HEK293 (cell line): Measurements from ENCODE around the gene TNFAIP3.

Source experiments
- CTCF ChIA-PET: fragments of 350-600 bp; formaldehyde crosslinking; extraction: SDS; loops from one replicate; lab custom pipeline; 2021; ENCODE audit warnings: antibody characterized with exemption; lab: Yijun Ruan, JAX
- POLR2A ChIA-PET: fragments of 300-600 bp; formaldehyde crosslinking; extraction: SDS; loops from one replicate; lab custom pipeline; 2020; ENCODE audit warnings: antibody characterized with exemption, inconsistent platforms; lab: Yijun Ruan, JAX
- H3K27ac ChIP-seq: fragments of 200-500 bp; sonication (Bioruptor generic); 2 replicates; pipeline ENCODE4 v1.5.1; 2014; ENCODE audit warnings: low read depth, low read length, control low read depth, inconsistent platforms; ENCODE audit errors: extremely low read depth
- H3K36me3 ChIP-seq, 2 experiments: fragments of 200-500 bp in 1 of 2; sonication (Bioruptor generic) in 1 of 2; 1 replicate in 1 of 2; 2 replicates in 1 of 2; pipeline ENCODE4 v1.5.1; 2014 to 2017; ENCODE audit warnings: inconsistent platforms in 2 of 2, low read length in 2 of 2; ENCODE audit not compliant: control insufficient read depth in 2 of 2, insufficient read depth in 1 of 2
- H3K4me1 ChIP-seq: fragments of 200-500 bp; sonication (Bioruptor generic); 2 replicates; pipeline ENCODE4 v1.5.1; 2014; ENCODE audit warnings: mild to moderate bottlenecking, low read length, inconsistent platforms; ENCODE audit not compliant: control insufficient read depth, insufficient read depth
- H3K4me3 ChIP-seq: 2 replicates; pipeline ENCODE4 v1.5.1; 2011; ENCODE audit warnings: low read depth, mild to moderate bottlenecking, control low read depth, low read length, moderate library complexity
- H3K9me3 ChIP-seq: fragments of 200-500 bp; sonication (Bioruptor generic); 2 replicates; pipeline ENCODE4 v1.5.1; 2014; ENCODE audit warnings: low read depth, low read length, inconsistent platforms; ENCODE audit not compliant: control insufficient read depth, insufficient read depth
- MZF1 ChIP-seq: fragments of 450-650 bp; formaldehyde crosslinking; IDR thresholded peaks from 2 replicates; pipeline ENCODE4 v1.5.1; 2017; ENCODE audit warnings: missing biosample characterization, missing genetic modification characterization, borderline replicate concordance
- OVOL3 ChIP-seq: fragments of 450-650 bp; formaldehyde crosslinking; IDR thresholded peaks from 2 replicates; pipeline ENCODE4 v1.5.1; 2016; ENCODE audit warnings: missing biosample characterization, missing genetic modification characterization
- RBAK ChIP-seq: fragments of 450-650 bp; formaldehyde crosslinking; IDR thresholded peaks from 2 replicates; pipeline ENCODE4 v1.5.1; 2016; ENCODE audit warnings: missing biosample characterization, missing genetic modification characterization
- SCRT2 ChIP-seq: fragments of 450-650 bp; formaldehyde crosslinking; IDR thresholded peaks from 2 replicates; pipeline ENCODE4 v1.5.1; 2016; ENCODE audit warnings: missing biosample characterization, missing genetic modification characterization
- ZBTB10 ChIP-seq: fragments of 450-650 bp; formaldehyde crosslinking; IDR thresholded peaks from 2 replicates; pipeline ENCODE4 v1.5.1; 2016; ENCODE audit warnings: missing biosample characterization, missing genetic modification characterization
- ZBTB26 ChIP-seq: fragments of 450-650 bp; formaldehyde crosslinking; optimal IDR thresholded peaks from 2 replicates; pipeline ENCODE3; 2016; ENCODE audit warnings: missing biosample characterization, mild to moderate bottlenecking, missing genetic modification characterization
- ZNF121 ChIP-seq: fragments of 450-650 bp; formaldehyde crosslinking; IDR thresholded peaks from 2 replicates; pipeline ENCODE4 v1.5.1; 2016; ENCODE audit warnings: missing biosample characterization, missing genetic modification characterization
- ZNF140 ChIP-seq: fragments of 450-650 bp; formaldehyde crosslinking; IDR thresholded peaks from 2 replicates; pipeline ENCODE4 v1.5.1; 2016; ENCODE audit warnings: missing biosample characterization, missing genetic modification characterization
- ZNF223 ChIP-seq: fragments of 450-650 bp; formaldehyde crosslinking; IDR thresholded peaks from 2 replicates; pipeline ENCODE4 v1.5.1; 2016; ENCODE audit warnings: missing biosample characterization, missing genetic modification characterization
- ZNF280D ChIP-seq: fragments of 450-650 bp; formaldehyde crosslinking; IDR thresholded peaks from 2 replicates; pipeline ENCODE4 v1.5.1; 2016; ENCODE audit warnings: missing biosample characterization, missing genetic modification characterization
- ZNF391 ChIP-seq: fragments of 450-650 bp; formaldehyde crosslinking; IDR thresholded peaks from 2 replicates; pipeline ENCODE4 v1.5.1; 2016; ENCODE audit warnings: low read depth, missing biosample characterization, missing genetic modification characterization, borderline replicate concordance
- ZNF549 ChIP-seq: fragments of 450-650 bp; IDR thresholded peaks from 2 replicates; pipeline ENCODE4 v1.5.1; 2018; ENCODE audit warnings: missing biosample characterization, missing genetic modification characterization, mild to moderate bottlenecking, inconsistent platforms, moderate library complexity
- ZNF561 ChIP-seq: fragments of 450-650 bp; IDR thresholded peaks from 2 replicates; pipeline ENCODE4 v1.5.1; 2018; ENCODE audit warnings: missing biosample characterization, missing genetic modification characterization, borderline replicate concordance
- ZNF571 ChIP-seq: fragments of 450-650 bp; formaldehyde crosslinking; IDR thresholded peaks from 2 replicates; pipeline ENCODE4 v1.5.0; 2017; ENCODE audit warnings: missing biosample characterization, missing genetic modification characterization
- ZNF623 ChIP-seq: fragments of 450-650 bp; formaldehyde crosslinking; IDR thresholded peaks from 2 replicates; pipeline ENCODE4 v1.5.1; 2016; ENCODE audit warnings: missing biosample characterization, missing genetic modification characterization
- ZNF626 ChIP-seq: fragments of 450-650 bp; sonication (Bioruptor Pico); formaldehyde crosslinking; IDR thresholded peaks from 2 replicates; pipeline ENCODE4 v1.5.1; 2018; ENCODE audit warnings: missing biosample characterization, missing genetic modification characterization, inconsistent platforms
- ZNF785 ChIP-seq: fragments of 450-650 bp; formaldehyde crosslinking; IDR thresholded peaks from 2 replicates; pipeline ENCODE4 v1.5.1; 2016; ENCODE audit warnings: missing biosample characterization, missing genetic modification characterization
- ZNF792 ChIP-seq: fragments of 450-650 bp; formaldehyde crosslinking; IDR thresholded peaks from 2 replicates; pipeline ENCODE4 v1.5.1; 2016; ENCODE audit warnings: missing biosample characterization, missing genetic modification characterization
- ZNF843 ChIP-seq: fragments of 450-650 bp; formaldehyde crosslinking; IDR thresholded peaks from 2 replicates; pipeline ENCODE4 v1.5.1; 2016; ENCODE audit warnings: missing biosample characterization, missing genetic modification characterization
- TF ChIP-seq, protein P1 (sequence below): fragments of 450-650 bp; formaldehyde crosslinking; IDR thresholded peaks from 2 replicates; pipeline ENCODE4 v1.5.1; 2016; ENCODE audit warnings: missing biosample characterization, missing genetic modification characterization

The TNFAIP3 gene

DNA sequence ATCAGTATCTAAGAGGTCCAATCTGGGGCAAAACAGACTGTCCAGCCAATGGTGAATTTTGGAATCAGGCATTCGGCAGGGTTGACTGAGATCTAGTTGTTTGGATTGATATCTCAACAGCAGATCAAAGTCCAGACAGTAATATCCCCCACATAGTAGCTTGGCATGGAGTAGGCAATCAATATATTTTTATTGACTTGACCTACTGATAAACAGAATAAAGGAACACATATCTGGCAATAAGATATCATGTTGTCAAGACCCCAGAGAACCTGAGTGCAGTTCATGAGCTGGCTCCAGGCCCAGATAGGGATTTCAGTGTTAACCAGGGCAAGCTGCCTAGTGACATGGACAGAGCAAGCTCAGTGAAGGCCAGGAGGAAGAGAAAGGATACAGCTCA, 34.4 kb downstream of the TNFAIP3 start (continued):
- TF ChIP-seq MZF1 (tag by site-specific recombination) (no peak), ZNF792 (tag by site-specific recombination) (no peak), ZNF571 (tag by site-specific recombination) (no peak), ZNF561 (tag by site-specific recombination) (no peak), ZNF223 (no peak)

DNA sequence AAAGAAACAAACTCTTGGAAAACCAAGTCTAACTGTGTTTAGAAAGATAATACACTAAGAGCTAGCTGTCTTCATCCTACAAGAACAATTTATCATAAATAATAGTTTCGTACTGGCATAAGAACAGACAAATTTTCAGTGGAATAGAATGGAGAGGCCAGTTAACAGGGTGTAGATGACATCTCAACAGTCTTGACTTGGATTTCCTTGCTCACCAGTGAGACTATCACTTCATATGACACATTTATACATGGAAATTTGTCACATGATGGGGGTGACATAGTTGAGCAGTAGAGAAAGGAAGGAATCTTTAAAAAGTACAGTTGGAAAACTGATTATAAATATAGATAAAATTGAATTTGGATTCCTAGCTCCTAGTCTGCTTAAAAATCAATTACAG, 35.6 kb downstream of the TNFAIP3 start:
- Histone ChIP-seq H3K9me3 (no peaks in the 10 kb centered on the region), H3K4me3 (no peak overlapping the region), H3K36me3 (no peaks in the 10 kb centered on the region), H3K27ac (no peak overlapping the region), H3K4me1 (no peaks in the 10 kb centered on the region)
- TF ChIP-seq ZNF140 (no peak), ZNF626 (no peak), ZBTB26 (tag by site-specific recombination) (no peak), ZNF785 (tag by site-specific recombination) (no peak), ZNF391 (tag by site-specific recombination) (no peak), OVOL3 (tag by site-specific recombination) (no peak), ZNF549 (tag by site-specific recombination) (no peak), ZNF623 (tag by site-specific recombination) (no peak), RBAK (tag by site-specific recombination) (no peak), ZNF280D (no peak), SCRT2 (no peak), ZNF121 (tag by site-specific recombination) (no peak), ZNF843 (tag by site-specific recombination) (no peak), ZBTB10 (tag by site-specific recombination) (no peak)
- TF ChIP-seq, protein P1, sequence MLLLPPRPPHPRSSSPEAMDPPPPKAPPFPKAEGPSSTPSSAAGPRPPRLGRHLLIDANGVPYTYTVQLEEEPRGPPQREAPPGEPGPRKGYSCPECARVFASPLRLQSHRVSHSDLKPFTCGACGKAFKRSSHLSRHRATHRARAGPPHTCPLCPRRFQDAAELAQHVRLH: no peak
- ChIA-PET CTCF (interaction anchor here (0.6 kb wide), 1 partner anchor 34 kb away, joined by 7 read pairs; no protein-coding TSS in a partner anchor), POLR2A (no interaction called here)
